Measurements from ENCODE around the gene COG2.

COG2 gene

DNA sequence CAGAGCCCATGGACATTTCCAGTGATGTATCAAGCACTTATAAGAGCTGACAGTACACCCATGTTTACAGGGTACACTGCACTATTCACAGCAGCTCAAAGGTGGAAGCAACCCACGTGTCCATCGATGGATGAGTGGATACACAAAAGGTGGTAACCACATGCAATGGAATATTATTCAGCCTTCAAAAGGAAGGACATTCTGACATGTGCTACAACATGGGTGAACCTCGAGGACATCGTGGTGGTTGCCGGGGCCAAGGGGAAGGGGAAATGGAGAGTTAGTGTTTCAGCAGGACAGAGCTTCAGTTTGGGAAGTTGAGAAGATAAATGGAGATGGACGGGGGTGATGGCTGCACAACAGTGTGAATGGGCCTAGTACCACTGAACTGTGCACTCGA, 62.5 kb downstream of the COG2 start:
- DNase-seq (ENCODE audit: low read depth), result no peak
- TF ChIP-seq, protein P1, sequence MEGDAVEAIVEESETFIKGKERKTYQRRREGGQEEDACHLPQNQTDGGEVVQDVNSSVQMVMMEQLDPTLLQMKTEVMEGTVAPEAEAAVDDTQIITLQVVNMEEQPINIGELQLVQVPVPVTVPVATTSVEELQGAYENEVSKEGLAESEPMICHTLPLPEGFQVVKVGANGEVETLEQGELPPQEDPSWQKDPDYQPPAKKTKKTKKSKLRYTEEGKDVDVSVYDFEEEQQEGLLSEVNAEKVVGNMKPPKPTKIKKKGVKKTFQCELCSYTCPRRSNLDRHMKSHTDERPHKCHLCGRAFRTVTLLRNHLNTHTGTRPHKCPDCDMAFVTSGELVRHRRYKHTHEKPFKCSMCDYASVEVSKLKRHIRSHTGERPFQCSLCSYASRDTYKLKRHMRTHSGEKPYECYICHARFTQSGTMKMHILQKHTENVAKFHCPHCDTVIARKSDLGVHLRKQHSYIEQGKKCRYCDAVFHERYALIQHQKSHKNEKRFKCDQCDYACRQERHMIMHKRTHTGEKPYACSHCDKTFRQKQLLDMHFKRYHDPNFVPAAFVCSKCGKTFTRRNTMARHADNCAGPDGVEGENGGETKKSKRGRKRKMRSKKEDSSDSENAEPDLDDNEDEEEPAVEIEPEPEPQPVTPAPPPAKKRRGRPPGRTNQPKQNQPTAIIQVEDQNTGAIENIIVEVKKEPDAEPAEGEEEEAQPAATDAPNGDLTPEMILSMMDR (conservative IDR thresholded peaks at IDR 0.05; ENCODE audit: low read depth, low read length), result no peak
- no peak overlapping the region for H3K4me3 ChIP-seq (ENCODE audit: low read length)

DNA sequence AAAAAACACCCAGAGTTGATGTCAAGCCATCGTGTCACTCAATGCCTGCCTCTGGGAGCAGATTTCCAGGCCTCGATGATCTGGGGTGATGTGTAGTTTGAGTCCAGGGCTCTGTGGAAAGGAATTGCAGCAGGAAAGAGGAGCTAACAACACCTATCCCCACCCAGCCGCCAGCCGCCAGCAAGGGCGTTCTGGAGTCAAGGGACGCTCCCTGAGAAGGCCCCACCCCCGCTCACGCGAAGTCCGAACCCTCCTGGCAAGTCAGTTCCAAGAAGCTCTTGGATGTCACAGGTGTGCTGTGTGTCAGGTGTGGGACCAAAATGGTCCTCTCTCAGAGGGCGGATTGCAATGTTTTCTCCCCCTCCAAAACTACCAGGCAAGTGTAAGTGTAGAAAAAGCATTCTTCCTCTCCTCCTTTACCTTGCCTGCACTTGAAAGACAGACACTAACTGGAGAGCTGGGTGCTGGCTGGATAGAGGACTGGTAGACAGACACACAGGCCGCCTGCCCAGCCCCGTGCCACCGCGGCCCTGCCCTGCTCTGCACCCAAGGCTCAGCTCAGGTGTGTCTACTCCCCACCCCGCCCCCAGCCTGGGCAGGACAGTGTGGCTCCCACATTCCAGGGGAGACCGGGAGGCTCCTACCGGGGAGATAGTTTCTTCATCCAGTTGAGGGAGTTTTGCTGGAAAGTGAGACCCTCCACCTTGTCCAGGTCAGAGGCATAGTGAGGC, 63.2 kb downstream of the COG2 start:
- TF ChIP-seq, protein P1 (conservative IDR thresholded peaks at IDR 0.05; ENCODE audit: low read depth, low read length), result no peak
- no peak overlapping the region for H3K4me3 ChIP-seq (ENCODE audit: low read length)
- no peak for DNase-seq (ENCODE audit: low read depth)

DNA sequence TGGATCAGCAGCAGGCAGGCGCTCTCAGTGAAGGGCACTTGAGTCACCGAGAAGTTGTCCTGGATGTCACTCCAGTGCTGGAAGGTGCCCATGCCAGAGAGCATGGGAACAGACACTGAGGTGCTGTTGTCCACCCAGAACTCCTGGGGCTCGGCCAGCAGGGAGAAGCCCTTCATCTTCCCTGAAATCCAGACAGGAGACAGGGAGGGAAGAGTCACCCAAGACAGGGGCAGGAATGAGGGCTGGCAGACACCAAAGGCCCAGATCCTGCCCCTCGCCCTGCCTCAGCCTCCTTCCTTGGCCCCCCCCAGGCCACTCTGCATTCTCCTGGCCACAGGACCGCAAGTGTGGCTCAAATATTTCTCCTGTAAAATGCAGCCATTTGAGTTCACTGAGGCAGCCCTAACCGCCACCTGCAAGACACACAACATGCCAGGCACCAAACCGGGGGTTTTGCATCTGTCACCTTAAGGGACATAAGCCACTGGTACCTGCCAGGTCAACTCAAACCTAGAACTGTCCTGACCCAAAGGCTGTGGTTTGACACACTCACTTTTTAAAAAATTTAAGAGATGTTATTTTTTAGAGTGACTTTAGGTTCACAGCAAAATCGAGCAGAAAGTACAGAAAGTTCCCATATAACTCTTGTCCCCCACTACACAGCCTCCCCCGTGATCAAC, 63.9 kb downstream of the COG2 start:
- DNase-seq (ENCODE audit: low read depth), result no peak
- TF ChIP-seq, protein P1 (conservative IDR thresholded peaks at IDR 0.05; ENCODE audit: low read depth, low read length), result no peak
- no peak overlapping the region for H3K4me3 ChIP-seq (ENCODE audit: low read length)

DNA sequence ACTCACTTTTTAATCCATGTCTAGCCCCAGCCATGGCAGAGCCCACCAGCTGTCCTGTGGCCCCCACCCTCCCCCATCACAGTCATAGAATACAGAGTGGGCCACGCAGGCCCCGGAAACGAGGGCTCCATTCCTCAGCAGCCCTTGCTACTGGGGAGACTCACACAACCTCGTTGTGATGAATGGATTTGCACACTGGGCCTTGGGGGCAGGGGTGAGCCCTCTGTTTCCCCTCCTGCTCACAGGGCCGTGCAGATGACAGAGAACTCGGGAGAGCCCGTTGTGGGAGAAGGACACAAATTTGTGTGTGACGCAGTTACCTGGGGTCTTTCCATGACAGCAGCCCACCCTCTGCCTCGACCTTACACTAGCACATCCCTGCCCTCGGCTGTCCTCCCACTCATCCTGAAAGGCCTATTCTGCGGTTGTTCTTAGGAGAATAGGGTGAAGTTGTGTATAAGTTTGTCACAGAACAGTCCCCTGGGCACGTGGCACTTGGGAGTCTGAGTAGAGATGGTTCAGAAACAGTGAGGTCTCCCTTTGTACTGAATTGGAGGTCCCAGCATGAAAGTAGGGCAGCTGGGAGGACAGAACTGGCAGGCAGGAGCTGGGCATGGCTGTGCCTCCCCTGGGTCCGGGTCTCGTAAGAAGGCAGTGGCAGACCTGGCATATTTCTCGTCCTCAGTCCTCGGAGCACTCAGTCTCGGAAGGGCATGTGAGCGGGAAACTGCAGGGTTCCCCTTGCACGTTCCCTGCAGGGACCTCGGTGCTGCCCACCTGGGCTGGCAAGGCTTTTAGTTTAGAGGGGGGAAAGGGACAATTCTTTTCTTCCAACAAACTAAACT, 64.8 kb downstream of the COG2 start:
- H3K4me3 ChIP-seq (ENCODE audit: low read length), result no peak overlapping the region
- DNase-seq (ENCODE audit: low read depth), result no peak
- TF ChIP-seq, protein P1 (conservative IDR thresholded peaks at IDR 0.05; ENCODE audit: low read depth, low read length), result no peak

DNA sequence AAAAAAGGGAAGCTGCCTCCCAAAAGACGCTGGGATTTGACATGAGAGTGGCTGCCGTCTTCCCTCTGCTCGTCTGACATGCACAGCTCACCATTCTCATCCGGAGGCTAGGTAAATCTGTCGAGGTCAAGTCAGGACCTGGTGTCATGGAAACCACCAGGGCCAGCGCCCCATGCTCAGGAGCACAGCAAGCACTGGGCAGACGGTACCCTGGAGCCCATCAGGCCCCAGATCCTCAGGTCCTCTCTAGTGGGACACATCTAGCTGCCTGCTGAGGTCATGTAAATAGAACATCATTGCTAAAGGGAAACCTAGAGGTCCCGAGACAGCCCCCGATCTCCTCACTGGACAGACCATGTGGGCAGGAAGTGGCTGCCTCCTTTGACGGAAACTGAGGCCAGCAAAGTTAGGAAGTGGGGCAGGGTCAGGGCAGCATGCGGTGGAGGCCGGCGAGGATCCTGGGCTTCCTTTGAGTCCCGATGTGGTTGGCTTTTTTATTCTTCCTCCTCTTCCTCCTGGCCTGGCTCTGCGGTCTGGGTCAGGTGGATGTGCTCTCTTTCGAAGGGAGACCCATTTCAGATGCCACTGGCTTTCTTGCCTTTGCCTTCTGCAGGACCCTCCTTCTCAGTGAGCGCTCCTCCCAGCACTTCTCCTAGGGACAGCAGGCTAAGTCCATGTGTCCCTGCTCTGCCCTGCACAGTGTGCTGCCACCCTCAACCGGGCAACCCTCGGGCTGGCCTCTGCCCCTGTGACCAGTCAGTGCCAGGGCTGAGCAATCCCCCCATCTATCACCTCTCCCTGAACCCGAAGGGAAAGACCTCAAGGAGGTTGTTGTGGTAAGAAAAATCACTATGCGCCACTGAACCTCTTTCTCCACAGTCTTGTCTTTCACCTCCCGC, 65.7 kb downstream of the COG2 start:
- DNase-seq (ENCODE audit: low read depth), result no peak
- TF ChIP-seq, protein P1 (conservative IDR thresholded peaks at IDR 0.05; ENCODE audit: low read depth, low read length), result no peak
- no peak overlapping the region for H3K4me3 ChIP-seq (ENCODE audit: low read length)

Measured in retinal pigment epithelial cell (primary cell).